Endothelial cell of umbilical vein (primary cell): ENCODE data around the gene STAT4. TPM values are rescaled to one million over a fixed set of nuclear protein-coding genes. Genes with fewer than 3 reads are reported as not detected.

Source experiments
- BruUV-seq: library from RNA; stranded (reverse); fragments of 400-500 nt; replicated peaks from 2 replicates; lab custom pipeline; 2021; lab: Mats Ljungman, UMichigan
- CTCF ChIA-PET: fragments of 300-600, 350-600 bp; sonication (Branson Sonifier 250); formaldehyde crosslinking; loops from one replicate; lab custom pipeline; 2021; ENCODE audit warnings: antibody characterized with exemption, inconsistent platforms; lab: Charles Lee
- POLR2A ChIA-PET: fragments of 300-600, 350-600 bp; sonication (Branson Sonifier 250); formaldehyde crosslinking; loops from one replicate; lab custom pipeline; 2021; ENCODE audit warnings: antibody characterized with exemption, inconsistent platforms; lab: Charles Lee
- DNase-seq: peaks from one replicate; pipeline ENCODE4 v3.0.0-alpha.2; 2011; ENCODE audit warnings: low read depth, low spot score
- FAIRE-seq: peaks from 2 replicates; lab custom pipeline; 2011; peaks lifted over from hg19 to GRCh38; lab: Jason Lieb, UNC
- H2AFZ ChIP-seq: 2 replicates; pipeline ENCODE4 v1.6.0; 2012; ENCODE audit warnings: low read depth, low read length, control low read depth, inconsistent platforms
- H3K27ac ChIP-seq: 2 replicates; pipeline ENCODE4 v1.5.1; 2011; ENCODE audit warnings: low read depth, mild to moderate bottlenecking, control low read depth, low read length, moderate library complexity; ENCODE audit not compliant: insufficient read depth
- H3K27me3 ChIP-seq, 2 experiments: 2 replicates each; pipeline versions ENCODE4 v1.6.0 to v1.6.1; 2011; ENCODE audit warnings: low read length in 2 of 2, mixed read lengths in 1 of 2; ENCODE audit not compliant: control insufficient read depth in 2 of 2, insufficient read depth in 2 of 2
- H3K36me3 ChIP-seq, 2 experiments: 2 replicates in 1 of 2; 3 replicates in 1 of 2; pipeline ENCODE4 v1.5.1; 2011; ENCODE audit warnings: low read length in 2 of 2, mild to moderate bottlenecking in 1 of 2, moderate library complexity in 1 of 2; ENCODE audit not compliant: control insufficient read depth in 2 of 2, insufficient read depth in 2 of 2; ENCODE audit errors: extremely low read depth in 1 of 2
- H3K4me1 ChIP-seq: 3 replicates; pipeline ENCODE4 v1.5.1; 2011; ENCODE audit warnings: mild to moderate bottlenecking, low read length; ENCODE audit not compliant: control insufficient read depth, insufficient read depth; ENCODE audit errors: extremely low read depth
- H3K4me2 ChIP-seq: 2 replicates; pipeline ENCODE4 v1.6.1; 2011; ENCODE audit warnings: low read length, control low read depth, mixed read lengths; ENCODE audit not compliant: insufficient read depth
- H3K4me3 ChIP-seq, 3 experiments: fragments of 200-600 bp in 1 of 3; sonication (generic), shearing (Covaris generic) in 1 of 3; replicated peaks in 1 of 3; 2 replicates each; pipeline ENCODE4 v1.5.1; 2011 to 2016; ENCODE audit warnings: control low read depth in 3 of 3, low read length in 3 of 3, mild to moderate bottlenecking in 2 of 3, inconsistent platforms in 1 of 3, low read depth in 1 of 3, moderate library complexity in 1 of 3; ENCODE audit not compliant: insufficient read depth in 1 of 3
- H3K79me2 ChIP-seq: 2 replicates; pipeline ENCODE4 v1.6.0; 2012; ENCODE audit warnings: low read length, inconsistent platforms; ENCODE audit not compliant: control insufficient read depth, insufficient read depth
- H3K9ac ChIP-seq: replicated peaks from 2 replicates; pipeline ENCODE3; 2011; ENCODE audit warnings: low read length, control low read depth; ENCODE audit not compliant: insufficient read depth; ENCODE audit errors: extremely low read depth
- H3K9me1 ChIP-seq: replicated peaks from 3 replicates; pipeline ENCODE4 v1.6.0; 2011; ENCODE audit warnings: mild to moderate bottlenecking, low read length; ENCODE audit not compliant: control insufficient read depth, insufficient read depth; ENCODE audit errors: extremely low read depth
- H3K9me3 ChIP-seq: replicated peaks from 2 replicates; pipeline ENCODE4 v1.5.1; 2012; ENCODE audit warnings: low read length, inconsistent platforms; ENCODE audit not compliant: control insufficient read depth, insufficient read depth
- H4K20me1 ChIP-seq: replicated peaks from 2 replicates; pipeline ENCODE3; 2011; ENCODE audit warnings: mild to moderate bottlenecking, low read length; ENCODE audit not compliant: control insufficient read depth, insufficient read depth; ENCODE audit errors: extremely low read depth
- EZH2 ChIP-seq: IDR thresholded peaks from 2 replicates; pipeline ENCODE4 v1.6.1; 2012; ENCODE audit warnings: borderline replicate concordance, low read depth, mild to moderate bottlenecking, moderate library complexity, low read length, inconsistent platforms; ENCODE audit not compliant: severe bottlenecking
- FOS ChIP-seq: IDR thresholded peaks from 2 replicates; pipeline ENCODE4 v1.6.1; 2011; ENCODE audit warnings: mild to moderate bottlenecking, low read length, moderate library complexity, borderline replicate concordance; ENCODE audit not compliant: insufficient read depth
- GATA2 ChIP-seq: IDR thresholded peaks from 2 replicates; pipeline ENCODE4 v1.7.0; 2011; ENCODE audit warnings: low read depth, mild to moderate bottlenecking, moderate library complexity, mixed read lengths, low read length; ENCODE audit not compliant: insufficient read length, insufficient read depth
- JUN ChIP-seq: IDR thresholded peaks from 2 replicates; pipeline ENCODE4 v1.6.1; 2011; ENCODE audit warnings: borderline replicate concordance, low read depth; ENCODE audit not compliant: insufficient read length, insufficient read depth
- MYC ChIP-seq: IDR thresholded peaks from one replicate; pipeline ENCODE4 v1.6.1; 2011; ENCODE audit warnings: mild to moderate bottlenecking, low read depth, low read length
- POLR2A ChIP-seq: IDR thresholded peaks from 2 replicates; pipeline ENCODE4 v1.6.1; 2012; ENCODE audit warnings: low read depth, mild to moderate bottlenecking, control low read depth, low read length
- POLR2AphosphoS5 ChIP-seq: IDR thresholded peaks from 2 replicates; pipeline ENCODE4 v1.6.1; 2012; ENCODE audit warnings: low read depth, mild to moderate bottlenecking, control low read depth, low read length, moderate library complexity; ENCODE audit not compliant: insufficient read depth
- dilution Hi-C: fragments of 300-500 bp; cut with MboI; formaldehyde crosslinking; loops from one replicate; pipeline ENCODE4 v1.15.0; 2019; ENCODE audit warnings: low sequenced_read_pairs; ENCODE audit not compliant: extremely low pct_ligation_motif_present
- intact Hi-C: fragments of 100-400 bp; cut with micrococcal nuclease; formaldehyde crosslinking; loops from one replicate; pipeline ENCODE4 v1.10.0; 2022
- polyA plus RNA-seq, 4 experiments: library from polyadenylated mRNA; depleted of rRNA in 3 of 4; stranded (reverse) in 3 of 4; unstranded in 1 of 4; fragments of >200 nt; gene quantifications; 2 replicates each; pipeline versions ENCODE4 v1.2.1 to v1.2.3, GENCODE V29; 2011 to 2012; ENCODE audit warnings: missing spikeins in 1 of 4
- total RNA-seq: library from RNA; stranded (reverse); gene quantifications from 2 replicates; pipeline ENCODE4 v1.2.3, GENCODE V29; 2021
- TF ChIP-seq, protein P1 (sequence below): IDR thresholded peaks from 2 replicates; pipeline ENCODE4 v1.6.1; 2011; ENCODE audit not compliant: insufficient read depth, insufficient read length
- TF ChIP-seq, protein P2 (sequence below), 2 donors: IDR thresholded peaks; 1 replicate in 1 of 2; 2 replicates in 1 of 2; pipeline ENCODE4 v1.5.1; 2011; ENCODE audit warnings: low read length in 2 of 2, mild to moderate bottlenecking in 2 of 2, moderate library complexity in 2 of 2, control low read depth in 1 of 2, inconsistent platforms in 1 of 2, low read depth in 1 of 2; ENCODE audit not compliant: insufficient read depth in 1 of 2; ENCODE audit errors: extremely low read depth in 1 of 2

Gene STAT4
- total and polyA plus RNA-seq, 2 donors (not counting 3 experiments of a cell fraction or from before 2014, with no cell fraction given): 0.46 to 1.2 TPM

DNA sequence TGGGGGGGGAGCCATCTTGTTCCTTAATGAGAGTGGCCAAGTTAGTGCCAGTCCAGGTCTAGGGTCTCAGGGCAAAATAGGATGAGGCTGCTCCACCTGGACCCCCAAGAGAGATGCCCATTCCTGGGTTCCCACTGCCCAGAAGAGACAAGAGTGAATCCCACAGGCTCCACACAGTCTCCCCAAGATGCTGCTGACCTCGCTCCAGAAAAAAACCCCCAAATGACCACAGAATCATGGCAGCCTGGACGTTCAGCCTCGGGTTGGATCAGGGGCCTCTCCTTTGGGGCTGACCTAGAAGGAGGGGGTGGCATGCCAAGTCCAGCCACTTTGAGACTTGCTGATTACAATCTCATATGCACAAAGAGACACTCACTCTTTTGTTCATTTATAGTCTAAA lies 161.9 kb downstream of the STAT4 start:
- Histone ChIP-seq H3K9ac (no peak overlapping the region), H3K9me3 (no peaks in the 10 kb centered on the region), H2AFZ (no peak overlapping the region), H3K4me2 (no peak overlapping the region), H3K4me1 (peaks cover 15% of the 10 kb centered on the region), H3K4me3 (no peak overlapping the region), H3K36me3 (peaks cover 13 to 59% of the 10 kb centered on the region in 2 experiments), H3K27me3 (no peaks in the 10 kb centered on the region), H4K20me1 (no peaks in the 10 kb centered on the region), H3K79me2 (no peaks in the 10 kb centered on the region), H3K27ac (no peak overlapping the region), H3K9me1 (no peaks in the 10 kb centered on the region)
- no TSS peak for BruUV-seq
- dilution Hi-C loops: no loop called here
- ChIA-PET CTCF (no interaction called here), POLR2A (no interaction called here)
- no peak for TF ChIP-seq EZH2
- TF ChIP-seq POLR2AphosphoS5: no peak
- TF ChIP-seq JUN: no peak
- TF ChIP-seq MYC: no peak
- TF ChIP-seq, protein P1, sequence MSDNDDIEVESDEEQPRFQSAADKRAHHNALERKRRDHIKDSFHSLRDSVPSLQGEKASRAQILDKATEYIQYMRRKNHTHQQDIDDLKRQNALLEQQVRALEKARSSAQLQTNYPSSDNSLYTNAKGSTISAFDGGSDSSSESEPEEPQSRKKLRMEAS: no peak
- TF ChIP-seq POLR2A: no peak
- no peak for TF ChIP-seq GATA2
- FAIRE-seq: no peak
- intact Hi-C loops: no loop called here
- no peak for DNase-seq

DNA sequence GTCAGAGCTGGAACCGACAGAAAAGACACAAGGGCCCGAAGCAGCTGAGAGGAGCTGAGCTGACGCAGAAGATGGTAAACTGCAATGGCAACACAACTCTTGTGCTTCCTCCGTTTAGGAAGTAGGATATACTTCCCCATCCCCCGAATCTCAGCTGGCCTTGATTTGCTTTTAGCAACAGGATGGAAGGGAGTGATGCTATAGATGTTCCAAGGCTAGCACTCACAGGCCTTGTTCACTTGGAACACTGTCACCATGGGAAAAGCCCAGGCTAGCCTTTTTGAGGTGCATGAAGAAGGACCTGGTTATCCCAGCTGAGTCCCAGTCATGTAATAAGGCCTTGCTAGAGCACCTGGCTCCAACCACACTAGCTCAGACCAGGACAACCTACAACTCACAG lies 162.9 kb downstream of the STAT4 start:
- Histone ChIP-seq H3K9me3 (no peaks in the 10 kb centered on the region), H4K20me1 (no peaks in the 10 kb centered on the region), H3K4me2 (no peak overlapping the region), H3K36me3 (peaks cover 14 to 56% of the 10 kb centered on the region in 2 experiments), H2AFZ (no peak overlapping the region), H3K4me3 (no peak overlapping the region), H3K27ac (no peak overlapping the region), H3K9me1 (no peaks in the 10 kb centered on the region), H3K27me3 (no peaks in the 10 kb centered on the region), H3K4me1 (peaks cover 15% of the 10 kb centered on the region), H3K9ac (no peak overlapping the region), H3K79me2 (no peaks in the 10 kb centered on the region)
- TF ChIP-seq MYC (no peak), GATA2 (no peak), POLR2A (no peak), EZH2 (no peak), FOS (no peak), JUN (no peak), POLR2AphosphoS5 (no peak)
- TF ChIP-seq, protein P1: no peak
- TF ChIP-seq, protein P2, sequence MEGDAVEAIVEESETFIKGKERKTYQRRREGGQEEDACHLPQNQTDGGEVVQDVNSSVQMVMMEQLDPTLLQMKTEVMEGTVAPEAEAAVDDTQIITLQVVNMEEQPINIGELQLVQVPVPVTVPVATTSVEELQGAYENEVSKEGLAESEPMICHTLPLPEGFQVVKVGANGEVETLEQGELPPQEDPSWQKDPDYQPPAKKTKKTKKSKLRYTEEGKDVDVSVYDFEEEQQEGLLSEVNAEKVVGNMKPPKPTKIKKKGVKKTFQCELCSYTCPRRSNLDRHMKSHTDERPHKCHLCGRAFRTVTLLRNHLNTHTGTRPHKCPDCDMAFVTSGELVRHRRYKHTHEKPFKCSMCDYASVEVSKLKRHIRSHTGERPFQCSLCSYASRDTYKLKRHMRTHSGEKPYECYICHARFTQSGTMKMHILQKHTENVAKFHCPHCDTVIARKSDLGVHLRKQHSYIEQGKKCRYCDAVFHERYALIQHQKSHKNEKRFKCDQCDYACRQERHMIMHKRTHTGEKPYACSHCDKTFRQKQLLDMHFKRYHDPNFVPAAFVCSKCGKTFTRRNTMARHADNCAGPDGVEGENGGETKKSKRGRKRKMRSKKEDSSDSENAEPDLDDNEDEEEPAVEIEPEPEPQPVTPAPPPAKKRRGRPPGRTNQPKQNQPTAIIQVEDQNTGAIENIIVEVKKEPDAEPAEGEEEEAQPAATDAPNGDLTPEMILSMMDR (IDR thresholded peaks at IDR 0.05; ENCODE audit: extremely low read depth in 1 of 2, insufficient read depth in 1 of 2, low read depth in 1 of 2, low read length in 2 of 2): no peak
- ChIA-PET CTCF (interaction anchor here (1.4 kb wide), 2 partner anchors 15 to 110 kb away, joined by 3 to 4 read pairs; no protein-coding TSS in a partner anchor), POLR2A (no interaction called here)
- no TSS peak for BruUV-seq
- dilution Hi-C loops (no loop called here), intact Hi-C loops (no loop called here)
- FAIRE-seq: no peak
- no peak for DNase-seq
